GM19025 (cell line): ENCODE results near the gene GCNT1.
A peak's percentile ranks its signal among the peaks of the same experiment; 100 is the strongest.
"Not testable (repeated sequence)": the region's sequence is repeated elsewhere in the genome, so short reads cannot be mapped to it uniquely, and the experiment has no call there.

ENCODE experiments used
- ATAC-seq: cut with Tn5 transposase; IDR thresholded peaks from one replicate; pipeline ENCODE4 v1.9.1; 2021; ENCODE audit warnings: mild to moderate bottlenecking, low read depth, moderate library complexity; ENCODE audit not compliant: unreplicated experiment

Gene GCNT1

GRCh38 chr9:76458903-76459693 lies at the start of gene GCNT1:
TSS of gene GCNT1 (plus strand) at chr9:76459182. CDS start at chr9:76502382, 43,200 bp downstream.
- peak; percentile 86 for ATAC-seq

GRCh38 chr9:76412638-76413037 lies 46.3 kb upstream of the GCNT1 start:
- no peak for ATAC-seq

DNA sequence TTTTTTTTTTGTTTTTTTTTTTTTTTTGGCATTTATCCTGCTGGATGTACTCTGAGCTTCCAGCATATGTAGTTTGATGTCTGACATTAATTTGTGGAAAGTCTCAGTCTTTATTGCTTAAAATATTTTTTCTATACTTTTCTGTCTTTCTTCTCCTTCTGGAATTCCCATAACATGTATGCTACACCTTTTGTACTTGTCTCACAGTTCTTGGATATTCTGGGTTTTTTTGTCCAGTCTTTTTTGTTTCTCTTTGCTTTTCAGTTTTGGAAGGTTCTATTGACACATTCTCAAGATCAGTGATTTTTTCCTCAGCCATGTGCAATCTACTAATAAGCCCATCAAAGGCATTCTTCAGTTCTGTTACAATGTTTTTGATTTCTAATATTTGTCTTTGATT lies 45.3 kb upstream of the GCNT1 start:
- ATAC-seq, result no peak

DNA sequence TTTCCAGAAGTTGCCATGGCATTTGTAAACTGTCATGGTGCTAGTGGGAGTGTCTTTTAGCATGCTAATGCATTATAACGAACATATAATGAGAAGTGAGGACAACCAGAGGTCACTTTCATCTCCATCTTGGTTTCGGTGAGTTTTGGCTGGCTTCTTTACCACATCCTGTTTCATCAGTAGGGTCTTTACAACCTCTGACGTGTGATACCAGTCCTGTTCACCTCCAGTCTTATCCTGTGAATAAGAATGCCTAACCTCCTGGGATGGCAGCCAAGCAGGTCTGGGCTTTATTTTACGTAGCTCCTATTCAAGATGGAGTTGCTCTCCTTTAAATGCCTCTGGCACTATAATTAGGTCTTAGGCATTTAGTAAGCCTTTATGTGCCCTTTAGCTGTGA lies 44.3 kb upstream of the GCNT1 start:
- ATAC-seq, result peak; percentile 64

GRCh38 chr9:76415154-76415553 lies 43.8 kb upstream of the GCNT1 start:
- no peak for ATAC-seq

GRCh38 chr9:76415731-76416130 lies 43.3 kb upstream of the GCNT1 start:
- ATAC-seq, result no peak

GRCh38 chr9:76417394-76417793 lies 41.6 kb upstream of the GCNT1 start:
- no peak for ATAC-seq

- ATAC-seq, result no peak
Measured at GRCh38 chr9:76419782-76420380, 39.1 kb upstream of the GCNT1 start.

DNA sequence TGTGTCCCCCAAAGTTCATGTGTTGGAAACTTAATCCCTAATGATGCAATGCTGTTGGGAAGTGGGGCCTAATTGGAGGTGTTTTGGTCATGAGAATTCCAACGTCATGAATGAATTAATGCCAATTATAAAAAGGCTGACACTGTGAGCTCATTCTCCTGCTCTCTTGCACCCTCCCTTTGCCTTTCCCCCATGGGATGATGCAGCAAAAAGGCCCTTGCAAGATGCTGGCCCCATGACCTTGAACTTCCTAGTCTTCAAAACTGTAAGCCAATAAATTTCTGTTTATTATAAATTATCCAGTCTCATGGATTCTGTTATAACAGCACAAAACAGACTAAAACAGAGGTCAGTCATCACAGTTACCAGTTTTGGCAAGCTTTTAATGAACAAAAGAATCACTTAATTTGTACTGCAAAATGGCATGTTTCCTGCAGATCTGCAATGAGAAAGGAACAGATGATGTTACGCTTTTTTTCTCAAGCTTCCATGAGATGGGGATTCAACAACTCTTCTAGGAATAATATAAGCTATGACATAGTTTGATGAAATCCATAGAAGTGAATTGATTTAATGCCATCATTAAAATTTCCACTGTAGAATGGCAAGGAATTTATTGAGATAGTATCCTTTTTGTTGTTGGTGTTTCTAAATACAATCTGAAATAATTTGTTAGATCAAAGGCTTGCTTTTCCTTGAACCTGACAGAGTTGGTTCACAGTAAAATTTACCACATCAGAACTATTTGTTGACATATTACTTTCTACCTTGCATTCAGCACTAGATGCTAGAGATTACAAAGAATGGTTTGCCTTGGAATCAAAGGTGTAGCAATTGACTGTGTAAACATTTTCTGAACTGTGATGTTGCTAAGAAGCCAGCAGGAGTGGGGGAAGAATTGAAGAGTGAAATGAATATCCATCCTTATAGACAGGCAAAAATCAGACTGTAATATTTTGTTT lies 35.5 kb upstream of the GCNT1 start:
- ATAC-seq, result no peak

- no peak for ATAC-seq
Measured at GRCh38 chr9:76424491-76424890, 34.5 kb upstream of the GCNT1 start.

DNA sequence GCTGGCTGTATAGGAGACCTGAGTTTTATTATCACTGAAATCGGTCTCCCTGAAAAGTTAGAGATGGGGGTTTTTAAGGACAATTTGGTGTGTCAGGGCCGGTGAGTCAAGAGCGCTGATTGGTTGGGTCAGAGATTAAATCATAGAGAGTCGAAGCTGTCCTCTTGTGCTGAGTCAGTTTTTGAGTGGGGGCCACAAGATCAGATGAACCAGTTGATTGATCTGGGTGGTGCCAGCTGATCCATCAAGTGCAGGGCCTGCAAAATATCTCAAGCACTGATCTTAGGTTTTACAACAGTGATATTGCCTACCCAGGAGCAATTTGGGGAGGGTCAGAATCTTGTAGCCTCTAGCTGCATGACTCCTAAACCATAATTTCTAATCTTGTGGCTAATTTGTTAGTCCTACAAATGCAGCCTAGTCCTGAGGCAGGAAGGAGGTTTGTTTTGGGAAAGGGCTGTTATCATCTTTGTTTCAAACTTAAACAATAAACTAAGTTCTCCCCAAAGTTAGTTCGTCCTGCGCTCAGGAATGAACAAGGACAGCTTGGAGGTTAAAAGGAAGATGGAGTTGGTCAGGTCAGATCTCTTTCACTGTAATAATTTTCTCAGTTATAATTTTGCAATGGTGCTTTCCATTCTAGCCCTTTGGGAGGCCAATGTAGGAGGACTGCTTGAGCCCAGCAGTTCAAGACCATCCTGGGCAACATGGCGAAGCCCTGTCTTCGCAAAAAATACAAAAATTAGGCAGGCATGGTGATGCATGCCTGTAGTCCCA lies 33.1 kb upstream of the GCNT1 start:
- no peak for ATAC-seq

GRCh38 chr9:76426807-76427419 lies 32.1 kb upstream of the GCNT1 start:
- ATAC-seq, result no peak

- no peak for ATAC-seq
Measured at GRCh38 chr9:76431601-76432000, 27.4 kb upstream of the GCNT1 start.

- ATAC-seq, result no peak
Measured at GRCh38 chr9:76433406-76433805, 25.6 kb upstream of the GCNT1 start.

DNA sequence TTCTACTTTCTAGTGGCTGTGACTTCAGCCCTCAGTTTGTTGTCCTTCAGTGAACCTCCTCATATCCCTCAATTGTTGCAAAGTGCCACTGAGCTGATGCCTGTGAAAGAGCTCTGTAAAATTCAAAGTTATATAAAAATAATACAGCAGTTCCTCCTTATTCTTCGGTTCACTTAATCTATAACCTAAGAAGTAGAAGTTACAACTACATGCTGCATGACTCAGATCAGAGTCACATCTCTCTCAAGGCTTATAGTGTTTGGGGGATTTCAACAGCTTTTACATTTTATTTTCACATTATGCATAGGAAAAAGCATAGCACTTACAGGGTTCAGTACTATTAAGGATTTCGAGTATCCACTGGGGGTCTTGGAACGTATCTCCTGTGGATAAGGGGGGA lies 25.1 kb upstream of the GCNT1 start:
- no peak for ATAC-seq

DNA sequence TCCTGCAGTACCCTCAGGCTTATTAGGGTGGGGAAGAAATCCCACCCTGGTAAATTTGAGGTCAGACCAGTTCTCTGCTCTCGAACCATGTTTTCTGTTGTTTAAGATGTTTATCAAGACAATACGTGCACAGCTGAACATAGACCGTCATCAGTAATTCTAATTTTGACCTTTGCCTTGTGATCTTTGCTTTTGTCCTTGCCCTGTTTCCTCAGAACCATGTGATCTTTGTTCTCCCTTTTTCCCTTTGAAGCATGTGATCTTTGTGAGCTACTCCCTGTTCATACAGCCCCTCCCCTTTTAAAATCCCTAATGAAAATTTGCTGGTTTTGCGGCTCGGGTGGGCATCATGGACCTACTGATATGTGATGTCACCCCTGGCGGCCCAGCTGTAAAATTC lies 24.1 kb upstream of the GCNT1 start:
- ATAC-seq, result not testable (repeated sequence)

DNA sequence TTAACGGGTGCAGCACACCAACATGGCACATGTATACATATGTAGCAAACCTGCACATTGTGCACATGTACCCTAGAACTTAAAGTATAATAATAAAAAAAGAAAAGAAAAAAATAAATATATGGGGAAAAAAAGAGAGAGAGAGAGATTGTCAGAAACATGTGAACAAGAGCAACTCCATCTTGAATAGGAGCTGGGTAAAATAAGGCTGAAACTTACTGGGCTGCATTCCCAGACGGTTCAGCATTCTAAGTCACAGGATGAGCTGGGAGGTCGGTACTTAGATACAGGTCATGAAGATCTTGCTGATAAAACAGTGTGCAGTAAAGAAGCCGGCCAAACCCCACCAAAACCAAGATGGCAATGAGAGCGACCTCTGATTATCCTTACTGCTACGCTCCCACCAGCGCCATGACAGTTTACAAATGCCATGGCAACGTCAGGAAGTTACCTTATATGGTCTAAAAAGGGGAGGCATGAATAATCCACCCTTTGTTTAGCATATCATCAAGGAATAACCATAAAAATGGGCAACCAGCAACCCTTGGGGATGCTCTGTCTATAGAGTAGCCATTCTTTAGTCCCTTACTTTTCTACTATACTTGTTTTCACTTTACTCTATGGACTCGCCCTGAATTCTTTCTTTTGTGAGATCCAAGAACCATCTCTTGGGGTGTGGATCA lies 21.8 kb upstream of the GCNT1 start:
- ATAC-seq, result not testable (repeated sequence)

DNA sequence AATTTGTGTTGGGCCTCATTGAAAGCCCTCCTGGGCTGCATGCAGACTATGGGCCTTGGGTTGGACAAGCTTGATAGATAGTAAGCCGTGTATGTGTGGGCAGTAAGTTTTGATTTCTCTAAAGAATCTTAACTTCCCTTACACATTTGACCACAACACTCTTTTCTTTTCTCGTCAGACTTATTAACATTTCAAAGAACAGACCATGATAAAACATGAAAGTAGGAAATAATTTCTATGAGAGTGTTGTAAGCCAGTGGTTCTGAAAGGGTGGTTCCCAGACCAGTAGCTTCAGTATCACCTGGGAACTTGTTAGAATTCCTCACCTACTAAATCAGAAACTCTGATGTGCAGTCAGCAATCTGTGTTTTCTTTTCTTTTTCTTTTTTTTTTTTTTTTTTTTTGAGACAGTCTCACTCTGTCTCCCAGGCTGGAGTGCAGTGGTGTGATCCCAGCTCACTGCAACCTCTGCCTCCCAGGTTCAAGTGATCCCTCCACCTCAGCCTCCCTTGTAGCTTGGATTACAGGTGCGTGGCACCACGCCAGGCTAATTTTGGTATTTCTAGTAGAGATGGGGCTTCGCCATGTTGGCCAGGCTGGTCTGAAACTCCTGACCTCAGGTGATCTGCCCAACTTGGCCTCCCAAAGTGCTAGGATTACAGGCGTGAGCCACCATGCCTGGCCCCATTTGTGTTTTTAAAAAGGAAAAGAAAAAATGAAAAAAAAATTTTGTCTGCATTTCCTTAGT lies 20.0 kb upstream of the GCNT1 start:
- peak; percentile 65 for ATAC-seq
